DOHH2 (cell line): Measurements from ENCODE around the gene AIP.

Source experiments
- H3F3A ChIP-seq: fragments of 200-600 bp; sonication (generic), shearing (Covaris generic); 2 replicates; pipeline ENCODE4 v1.6.0; 2016; ENCODE audit warnings: antibody characterized with exemption, mild to moderate bottlenecking; ENCODE audit not compliant: control insufficient read depth, insufficient read depth
- H3K27ac ChIP-seq: fragments of 200-600 bp; sonication (generic); 2 replicates; pipeline ENCODE4 v1.5.1; 2014; ENCODE audit warnings: low read depth, mild to moderate bottlenecking, low read length, moderate library complexity
- H3K27me3 ChIP-seq: fragments of 200-600 bp; sonication (generic); 2 replicates; pipeline ENCODE4 v1.6.1; 2014; ENCODE audit warnings: mild to moderate bottlenecking, low read length, mixed read lengths; ENCODE audit not compliant: control insufficient read depth
- H3K36me3 ChIP-seq: fragments of 200-600 bp; sonication (generic); 2 replicates; pipeline ENCODE4 v1.6.1; 2014; ENCODE audit warnings: mild to moderate bottlenecking, low read length, moderate library complexity, mixed read lengths; ENCODE audit not compliant: control insufficient read depth
- H3K4me1 ChIP-seq: fragments of 200-600 bp; sonication (generic); 2 replicates; pipeline ENCODE4 v1.6.1; 2014; ENCODE audit warnings: mild to moderate bottlenecking, low read length, mixed read lengths; ENCODE audit not compliant: control insufficient read depth
- H3K4me2 ChIP-seq: fragments of 200-600 bp; sonication (generic); 2 replicates; pipeline ENCODE4 v1.6.0; 2014; ENCODE audit warnings: mild to moderate bottlenecking, low read length, moderate library complexity
- H3K4me3 ChIP-seq: fragments of 200-600 bp; sonication (generic); 2 replicates; pipeline ENCODE4 v1.5.1; 2014; ENCODE audit warnings: mild to moderate bottlenecking, low read length, mixed read lengths
- H3K79me2 ChIP-seq: fragments of 200-600 bp; sonication (generic); 2 replicates; pipeline ENCODE4 v1.6.1; 2014; ENCODE audit warnings: mild to moderate bottlenecking, low read length, mixed read lengths; ENCODE audit not compliant: control insufficient read depth
- H3K9me2 ChIP-seq: fragments of 200-600 bp; sonication (generic); replicated peaks from 2 replicates; pipeline ENCODE4 v1.6.1; 2014; ENCODE audit warnings: mild to moderate bottlenecking, low read length, mixed read lengths; ENCODE audit not compliant: control insufficient read depth
- H3K9me3 ChIP-seq: fragments of 200-600 bp; sonication (generic); 2 replicates; pipeline ENCODE4 v1.6.1; 2014; ENCODE audit warnings: antibody characterized with exemption, low read length, mixed read lengths; ENCODE audit not compliant: control insufficient read depth, insufficient read depth
- H4K20me1 ChIP-seq: fragments of 200-600 bp; sonication (generic); 2 replicates; pipeline ENCODE4 v1.6.0; 2014; ENCODE audit warnings: low read depth, mild to moderate bottlenecking, antibody characterized with exemption, low read length, moderate library complexity; ENCODE audit not compliant: control insufficient read depth, insufficient read depth
- CTCF ChIP-seq: fragments of 200-600 bp; sonication (generic); IDR thresholded peaks from one replicate; pipeline ENCODE4 v1.5.1; 2014; ENCODE audit warnings: antibody characterized with exemption, mild to moderate bottlenecking, low read depth, low read length; ENCODE audit not compliant: poor library complexity, severe bottlenecking
- EZH2phosphoT487 ChIP-seq: fragments of 200-600 bp; sonication (generic); IDR thresholded peaks from 2 replicates; pipeline ENCODE4 v1.6.1; 2017; ENCODE audit warnings: borderline replicate concordance, mild to moderate bottlenecking, antibody characterized with exemption, low read length, moderate library complexity, mixed read lengths

Gene AIP

GRCh38 chr11:67451658-67451976, 31.2 kb upstream of the AIP start:
- Histone ChIP-seq H3F3A (peaks cover 9% of the 10 kb centered on the region), H3K79me2 (no peaks in the 10 kb centered on the region), H3K27me3 (no peaks in the 10 kb centered on the region), H3K27ac (no peak overlapping the region), H3K9me2 (no peaks in the 10 kb centered on the region), H4K20me1 (no peaks in the 10 kb centered on the region), H3K36me3 (no peaks in the 10 kb centered on the region), H3K9me3 (no peaks in the 10 kb centered on the region), H3K4me3 (no peak overlapping the region), H3K4me2 (no peak overlapping the region), H3K4me1 (peaks cover 46% of the 10 kb centered on the region)
- TF ChIP-seq CTCF: no peak
- TF ChIP-seq EZH2phosphoT487: no peak

GRCh38 chr11:67452141-67452952, 30.5 kb upstream of the AIP start, which contains the start of gene GPR152:
Gene GPR152, minus strand, starts transcription at chr11:67452729. Its CDS starts 5 bp downstream, at chr11:67452724.
- Histone ChIP-seq H4K20me1 (no peaks in the 10 kb centered on the region), H3K79me2 (no peaks in the 10 kb centered on the region), H3K9me2 (no peaks in the 10 kb centered on the region), H3F3A (peaks cover 9% of the 10 kb centered on the region), H3K27ac (no peak within 1 kb of the TSS), H3K4me3 (no peak within 1 kb of the TSS), H3K36me3 (no peaks in the 10 kb centered on the region), H3K9me3 (no peaks in the 10 kb centered on the region), H3K27me3 (no peaks in the 10 kb centered on the region), H3K4me1 (peaks cover 39% of the 10 kb centered on the region), H3K4me2 (no peak within 1 kb of the TSS)
- TF ChIP-seq CTCF (no peak), EZH2phosphoT487 (no peak)

GRCh38 chr11:67453816-67454732, 28.8 kb upstream of the AIP start:
- Histone ChIP-seq H3F3A (peaks cover 9% of the 10 kb centered on the region), H3K4me2 (no peak overlapping the region), H3K4me1 (peaks cover 41% of the 10 kb centered on the region), H3K36me3 (no peaks in the 10 kb centered on the region), H3K79me2 (no peaks in the 10 kb centered on the region), H3K9me2 (no peaks in the 10 kb centered on the region), H3K4me3 (no peak overlapping the region), H3K27me3 (no peaks in the 10 kb centered on the region), H4K20me1 (no peaks in the 10 kb centered on the region), H3K9me3 (no peaks in the 10 kb centered on the region), H3K27ac (no peak overlapping the region)
- TF ChIP-seq EZH2phosphoT487: no peak
